Measurements from ENCODE around the gene ZCCHC24.

The ZCCHC24 gene

GRCh38 chr10:79444199-79445119, 965 bp downstream of the ZCCHC24 start:
- DNase-seq: peak; percentile 11

- no peak for DNase-seq
Measured at GRCh38 chr10:79443338-79444198, 1.9 kb downstream of the ZCCHC24 start.

DNA sequence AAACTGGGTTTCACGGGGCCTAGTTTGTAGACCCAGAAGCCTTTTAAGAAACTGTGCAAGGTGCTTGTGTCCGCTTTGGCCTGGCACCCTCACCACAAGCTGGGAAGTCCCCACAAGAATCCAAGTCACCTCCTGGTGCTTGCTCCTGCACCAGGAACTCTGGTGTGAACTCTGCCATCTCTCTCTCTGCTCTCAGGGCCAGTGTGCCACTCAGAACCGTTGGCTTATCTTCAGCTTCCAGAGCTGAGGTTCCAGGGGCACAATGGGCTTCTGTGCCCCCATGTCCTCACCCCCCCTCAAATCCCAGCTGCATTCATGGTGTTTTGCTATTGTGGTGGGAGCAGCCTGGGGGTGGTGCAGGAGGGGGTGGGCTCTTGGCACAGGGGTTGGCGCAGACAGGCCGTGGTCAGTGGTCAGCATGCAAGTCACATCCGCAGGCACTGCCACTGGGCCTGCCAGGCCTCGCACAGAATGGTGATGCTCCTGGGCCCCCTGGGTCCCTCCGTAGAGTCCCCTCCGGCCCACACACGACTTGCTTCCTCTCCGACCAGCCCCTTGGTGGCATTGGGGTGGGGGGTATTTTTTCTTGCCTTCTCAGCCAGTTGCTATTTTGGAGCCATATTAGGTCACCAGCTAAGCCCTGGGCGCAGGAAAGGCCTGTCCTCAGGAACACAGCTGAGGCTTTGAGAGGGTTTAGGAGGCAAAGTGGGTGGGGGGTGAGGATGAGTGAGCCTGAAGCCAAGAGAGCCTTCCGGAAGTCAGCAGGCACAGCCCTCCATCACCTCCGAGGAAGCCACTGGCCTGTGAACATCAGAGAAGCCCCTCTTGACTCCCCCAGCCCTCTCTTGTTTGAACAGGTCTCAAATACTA, 3.0 kb downstream of the ZCCHC24 start:
- DNase-seq: no peak

- no peak for DNase-seq
Measured at GRCh38 chr10:79441433-79441832, 4.0 kb downstream of the ZCCHC24 start.

- no peak for DNase-seq
Measured at GRCh38 chr10:79440281-79440680, 5.1 kb downstream of the ZCCHC24 start.

DNA sequence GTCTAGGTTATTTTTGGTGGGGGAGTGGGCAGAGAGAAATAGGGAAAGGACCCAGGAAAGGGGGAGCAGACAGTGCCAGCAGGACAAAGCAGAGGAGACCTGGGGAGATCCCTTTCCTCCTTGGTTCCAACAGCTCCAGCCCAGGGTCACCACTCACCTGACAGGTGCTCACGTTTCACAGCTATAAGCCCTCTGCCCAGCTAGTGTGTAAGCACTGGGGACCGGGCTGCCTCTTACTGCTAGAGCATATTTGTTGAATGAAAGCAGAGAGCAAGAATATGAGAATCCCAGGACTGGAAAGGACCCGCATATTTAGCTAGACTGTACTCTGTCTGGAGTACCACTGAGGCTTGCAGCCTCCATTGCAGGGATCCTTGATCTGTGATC, 6.7 kb downstream of the ZCCHC24 start:
- DNase-seq: no peak

DNA sequence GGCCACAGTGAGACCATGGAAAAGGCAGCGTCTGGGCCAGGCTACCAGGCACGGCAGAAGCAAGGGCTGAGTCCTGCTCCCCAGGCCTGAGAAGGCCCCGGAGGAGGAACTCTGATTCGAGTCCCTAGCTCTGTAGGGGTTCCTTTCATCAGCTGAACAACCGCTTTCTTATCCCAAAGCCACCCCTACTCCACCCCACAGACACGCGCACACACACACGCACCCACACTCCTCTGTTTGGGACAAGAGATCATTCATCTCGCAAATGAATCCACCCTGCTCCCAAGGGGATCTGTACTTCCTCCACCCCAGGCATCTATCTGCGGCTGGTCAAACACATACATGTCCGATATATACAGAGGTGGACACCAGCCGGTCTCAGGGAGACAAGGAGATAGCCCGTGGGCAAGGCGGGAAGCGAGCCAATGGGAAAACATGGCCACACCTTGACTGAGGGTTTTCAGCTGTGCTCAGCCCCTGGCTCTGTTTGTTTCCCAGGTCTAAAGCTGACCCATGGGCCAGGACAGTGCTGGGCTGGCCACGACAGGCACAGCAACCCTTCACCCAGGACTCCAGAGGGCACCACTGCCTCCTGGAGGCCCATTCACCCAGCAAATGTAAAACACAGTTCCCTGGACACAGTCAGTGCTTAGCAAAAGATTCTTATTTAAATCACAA, 7.3 kb downstream of the ZCCHC24 start:
- no peak for DNase-seq

- DNase-seq: no peak
Measured at GRCh38 chr10:79437111-79437814, 8.2 kb downstream of the ZCCHC24 start.

DNA sequence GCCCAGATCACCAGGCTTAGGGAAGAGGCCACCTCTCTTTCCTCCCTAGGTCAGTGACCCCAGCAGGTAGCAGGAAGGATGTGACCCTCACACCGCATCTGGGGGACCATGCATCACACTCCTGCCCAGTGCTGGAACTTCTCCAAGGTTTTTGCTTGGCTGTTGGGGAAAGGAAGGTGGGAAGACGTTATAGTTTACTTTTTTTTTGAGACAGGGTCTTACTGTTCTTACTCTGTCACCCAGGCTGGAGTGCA, 8.6 kb downstream of the ZCCHC24 start:
- no peak for DNase-seq

DNA sequence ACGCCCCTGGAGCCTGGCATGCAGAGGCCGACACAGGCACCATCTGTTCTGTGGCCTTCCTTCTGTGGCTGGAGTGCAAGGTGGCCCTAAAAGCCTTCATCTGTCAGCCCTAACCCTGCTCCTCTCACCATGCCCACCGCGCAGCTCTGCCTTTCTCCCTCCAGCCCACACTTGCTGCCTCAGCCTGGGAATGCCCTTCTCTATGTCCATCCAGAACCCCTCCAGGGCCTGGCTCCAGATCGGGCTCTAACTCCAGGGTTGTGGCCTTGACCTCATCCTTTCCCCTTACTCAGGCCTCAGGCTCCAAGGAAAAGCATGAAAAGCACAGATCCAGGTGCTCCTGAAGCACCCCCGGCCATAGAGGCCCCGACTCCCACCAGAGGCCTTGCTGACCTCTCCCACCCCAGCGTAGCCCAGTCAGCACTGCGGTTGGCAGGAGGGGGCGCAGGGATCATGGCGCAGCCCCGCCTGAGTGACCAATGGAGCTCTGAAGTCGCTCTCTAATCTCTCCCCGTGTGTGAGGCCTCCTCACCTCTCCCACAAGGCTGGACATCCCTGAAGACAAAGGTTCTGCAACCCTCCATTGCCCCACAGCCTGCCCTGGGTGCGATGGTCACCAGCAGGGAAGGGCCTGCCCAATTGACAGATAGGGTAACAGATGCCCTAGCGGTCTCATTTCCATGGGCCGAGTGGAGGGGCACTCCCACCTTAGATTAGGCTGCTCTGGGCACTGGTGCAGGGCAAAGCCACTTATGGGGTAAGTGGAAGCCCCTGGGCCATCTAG, 9.2 kb downstream of the ZCCHC24 start:
- DNase-seq: no peak

- no peak for DNase-seq
Measured at GRCh38 chr10:79435271-79436065, 10.0 kb downstream of the ZCCHC24 start.

- no peak for DNase-seq
Measured at GRCh38 chr10:79434821-79435251, 10.6 kb downstream of the ZCCHC24 start.

- DNase-seq: no peak
Measured at GRCh38 chr10:79434223-79434687, 11.2 kb downstream of the ZCCHC24 start.

DNA sequence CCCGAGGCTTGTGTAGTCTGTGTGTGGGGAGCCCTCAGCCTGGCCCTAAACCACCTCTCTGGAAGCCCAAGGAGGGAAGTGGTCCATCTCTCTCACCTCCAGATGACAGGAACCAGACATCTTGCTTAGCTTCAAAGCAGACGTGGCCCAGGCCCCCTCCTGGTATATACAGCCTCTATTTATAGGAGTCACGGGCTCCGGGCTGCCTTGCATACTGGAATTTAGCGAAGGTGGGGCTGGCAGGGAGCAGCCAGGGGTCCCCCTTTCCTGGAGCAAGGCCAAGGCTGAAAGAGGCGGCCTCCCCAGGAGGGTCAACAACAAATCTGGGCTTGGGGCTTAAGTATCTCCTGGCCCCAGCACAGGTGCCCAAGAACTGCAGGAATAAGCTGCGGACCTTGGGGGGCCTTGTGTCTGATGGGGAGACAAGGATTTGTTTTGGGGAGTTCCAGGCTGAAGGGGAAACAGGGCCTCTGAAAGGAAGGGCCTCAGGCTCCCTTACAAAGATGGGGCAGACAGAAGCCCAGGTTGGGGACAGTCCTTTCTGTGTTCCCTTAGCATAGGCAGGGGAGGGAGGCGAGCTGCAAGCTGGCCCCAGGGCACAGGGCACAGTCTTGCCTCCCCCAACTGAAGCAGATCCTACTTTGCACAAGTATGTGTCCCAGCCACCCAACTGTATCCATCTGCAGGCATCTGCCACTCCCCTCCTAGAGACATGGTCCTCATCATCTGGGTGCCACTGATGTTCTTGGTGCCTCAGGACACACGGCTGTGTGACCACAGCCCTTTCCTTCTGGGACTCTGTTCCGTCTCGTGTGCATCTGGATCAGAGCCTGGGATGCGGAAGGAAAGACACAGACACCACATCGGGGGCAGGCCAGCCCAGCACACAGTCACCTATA, 11.9 kb downstream of the ZCCHC24 start:
- no peak for DNase-seq

GRCh38 chr10:79431891-79432831, 13.3 kb downstream of the ZCCHC24 start:
- no peak for DNase-seq

DNA sequence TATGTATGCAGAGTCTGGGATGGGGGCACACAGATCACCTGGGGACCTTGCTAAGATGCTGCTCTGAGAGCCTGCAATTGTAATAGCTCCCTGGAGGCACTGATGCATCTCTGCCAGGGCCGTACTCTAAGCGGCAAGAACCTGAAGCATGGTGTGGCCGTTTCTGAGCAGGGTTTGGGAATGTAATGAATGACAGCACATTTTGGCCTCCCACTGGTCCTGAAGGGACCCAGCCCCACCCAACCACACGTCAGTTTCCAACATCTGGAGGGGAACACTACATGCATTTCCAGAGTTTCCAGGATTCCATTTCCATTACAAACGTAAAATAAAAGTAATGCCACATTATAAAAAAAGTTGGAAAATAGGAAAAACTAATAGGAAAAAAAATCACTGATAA, 14.0 kb downstream of the ZCCHC24 start:
- no peak for DNase-seq

DNA sequence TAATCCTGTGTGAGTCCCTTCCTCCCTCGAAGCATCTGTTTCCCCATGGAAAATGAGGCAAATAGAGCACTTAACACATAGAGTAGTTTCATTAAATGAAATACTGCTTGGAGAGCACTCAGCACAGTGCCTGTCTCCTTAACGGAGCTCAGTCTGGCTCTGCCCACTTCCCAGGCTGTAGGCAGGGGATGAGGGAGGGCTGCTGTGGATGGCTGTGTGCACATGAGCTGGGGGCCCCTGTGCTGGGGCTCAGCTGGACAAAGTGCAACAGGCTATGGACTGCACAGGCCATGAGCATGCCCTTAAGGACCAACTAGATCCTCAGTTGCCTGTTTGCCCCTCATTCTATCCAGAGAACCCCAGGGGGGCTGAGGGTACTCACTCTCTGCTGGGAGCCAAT, 14.5 kb downstream of the ZCCHC24 start:
- no peak for DNase-seq

Data from NCI-H2171 treated with DMSO at 0.1 percent for 48 hours (cell line).